NCI-H446 (cell line): ENCODE measurements around the gene EYS.

ENCODE experiments used
- DNase-seq, 2 experiments: peaks; one replicate each; lab custom pipeline; 2025; lab: John Stamatoyannopoulos, UW

EYS gene

GRCh38 chr6:65221153-65221552, 485.9 kb downstream of the EYS start:
- DNase-seq: no peak

- no peak for DNase-seq
Measured at GRCh38 chr6:65202738-65203137, 504.3 kb downstream of the EYS start.

- no peak for DNase-seq
Measured at GRCh38 chr6:65199683-65200082, 507.3 kb downstream of the EYS start.

- DNase-seq: no peak
Measured at GRCh38 chr6:65199121-65199520, 507.9 kb downstream of the EYS start.

- peak in 1 of 2 experiments; percentile 0 for DNase-seq
Measured at GRCh38 chr6:65191471-65191870, 515.6 kb downstream of the EYS start.

GRCh38 chr6:65189236-65189881, 517.7 kb downstream of the EYS start:
- no peak for DNase-seq

- DNase-seq: peak in 1 of 2 experiments; percentile 1
Measured at GRCh38 chr6:65186826-65187225, 520.2 kb downstream of the EYS start.

- DNase-seq: peak in 1 of 2 experiments; percentile 1
Measured at GRCh38 chr6:65182681-65183080, 524.3 kb downstream of the EYS start.

GRCh38 chr6:65170273-65170672, 536.8 kb downstream of the EYS start:
- no peak for DNase-seq

- no peak for DNase-seq
Measured at GRCh38 chr6:65161661-65162060, 545.4 kb downstream of the EYS start.

GRCh38 chr6:65157025-65157424, 550.0 kb downstream of the EYS start:
- no peak for DNase-seq

- DNase-seq: no peak
Measured at GRCh38 chr6:65155083-65155482, 551.9 kb downstream of the EYS start.

- DNase-seq: no peak
Measured at GRCh38 chr6:65149841-65150240, 557.2 kb downstream of the EYS start.

- no peak for DNase-seq
Measured at GRCh38 chr6:65148839-65149238, 558.2 kb downstream of the EYS start.

- no peak for DNase-seq
Measured at GRCh38 chr6:65135567-65135966, 571.5 kb downstream of the EYS start.

GRCh38 chr6:65126667-65127066, 580.4 kb downstream of the EYS start:
- DNase-seq: no peak

GRCh38 chr6:65123521-65123920, 583.5 kb downstream of the EYS start:
- DNase-seq: no peak

GRCh38 chr6:65117817-65118409, 589.1 kb downstream of the EYS start:
- DNase-seq: no peak

GRCh38 chr6:65116326-65116725, 590.7 kb downstream of the EYS start:
- no peak for DNase-seq

- DNase-seq: no peak
Measured at GRCh38 chr6:65113581-65113980, 593.4 kb downstream of the EYS start.

GRCh38 chr6:65112435-65112834, 594.6 kb downstream of the EYS start:
- DNase-seq: no peak

- no peak for DNase-seq
Measured at GRCh38 chr6:65110031-65110430, 597.0 kb downstream of the EYS start.

- DNase-seq: no peak
Measured at GRCh38 chr6:65098349-65098748, 608.7 kb downstream of the EYS start.

- DNase-seq: no peak
Measured at GRCh38 chr6:65091561-65091960, 615.5 kb downstream of the EYS start.
